Upper lobe of right lung (tissue), 1 donor: ENCODE results near the gene BID. TPM values are rescaled to one million over a fixed set of nuclear protein-coding genes. Genes with fewer than 3 reads are reported as not detected.

ENCODE experiments used
- ATAC-seq: fragments of 200-7000 bp; cut with Tn5 transposase; one replicate; pipeline ENCODE4 v1.9.1; 2020; ENCODE audit warnings: mild to moderate bottlenecking, moderate library complexity
- DNase-seq: peaks from one replicate; pipeline ENCODE4 v3.0.0-alpha.2; 2020
- H3K27ac ChIP-seq: fragments of 200-600 bp; one replicate; pipeline ENCODE4 v1.8.0; 2022
- H3K27me3 ChIP-seq: fragments of 200-600 bp; one replicate; pipeline ENCODE4 v1.8.0; 2022; ENCODE audit warnings: mild to moderate bottlenecking
- H3K36me3 ChIP-seq: fragments of 200-600 bp; one replicate; pipeline ENCODE4 v1.8.0; 2022
- H3K4me1 ChIP-seq: fragments of 200-600 bp; one replicate; pipeline ENCODE4 v1.8.0; 2022
- H3K4me3 ChIP-seq: fragments of 200-600 bp; one replicate; pipeline ENCODE4 v1.8.0; 2022; ENCODE audit warnings: mild to moderate bottlenecking
- H3K9me3 ChIP-seq: fragments of 200-600 bp; one replicate; pipeline ENCODE4 v1.8.0; 2022
- intact Hi-C: fragments of 100-400 bp; cut with DNase I; formaldehyde crosslinking; loops from one replicate; pipeline ENCODE4 v1.11.0; 2022
- total RNA-seq: library from RNA; stranded (reverse); fragmentation: NEBNext Ultra II Directional; extraction: Animal tissue kit (Norgen Biotek cat#: 25700); gene quantifications from one replicate; pipeline ENCODE4 v1.2.1, GENCODE V29; 2021
- TF ChIP-seq, protein P1 (sequence below): fragments of 200-600 bp; IDR thresholded peaks from one replicate; pipeline ENCODE4 v1.8.0; 2022; ENCODE audit warnings: antibody characterized with exemption
- donor health status: DM: no; HTN: yes; CAD: no; lungs with severe emphysema.

BID gene
- total RNA-seq, 1 donor from 2014 or later = 22.8 TPM

- TF ChIP-seq, protein P1, sequence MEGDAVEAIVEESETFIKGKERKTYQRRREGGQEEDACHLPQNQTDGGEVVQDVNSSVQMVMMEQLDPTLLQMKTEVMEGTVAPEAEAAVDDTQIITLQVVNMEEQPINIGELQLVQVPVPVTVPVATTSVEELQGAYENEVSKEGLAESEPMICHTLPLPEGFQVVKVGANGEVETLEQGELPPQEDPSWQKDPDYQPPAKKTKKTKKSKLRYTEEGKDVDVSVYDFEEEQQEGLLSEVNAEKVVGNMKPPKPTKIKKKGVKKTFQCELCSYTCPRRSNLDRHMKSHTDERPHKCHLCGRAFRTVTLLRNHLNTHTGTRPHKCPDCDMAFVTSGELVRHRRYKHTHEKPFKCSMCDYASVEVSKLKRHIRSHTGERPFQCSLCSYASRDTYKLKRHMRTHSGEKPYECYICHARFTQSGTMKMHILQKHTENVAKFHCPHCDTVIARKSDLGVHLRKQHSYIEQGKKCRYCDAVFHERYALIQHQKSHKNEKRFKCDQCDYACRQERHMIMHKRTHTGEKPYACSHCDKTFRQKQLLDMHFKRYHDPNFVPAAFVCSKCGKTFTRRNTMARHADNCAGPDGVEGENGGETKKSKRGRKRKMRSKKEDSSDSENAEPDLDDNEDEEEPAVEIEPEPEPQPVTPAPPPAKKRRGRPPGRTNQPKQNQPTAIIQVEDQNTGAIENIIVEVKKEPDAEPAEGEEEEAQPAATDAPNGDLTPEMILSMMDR = no peak
- ATAC-seq = no peak
- DNase-seq = no peak
- no peak overlapping the region for H3K27ac ChIP-seq
- peaks cover 40% of the 10 kb centered on the region for H3K36me3 ChIP-seq
- H3K27me3 ChIP-seq = no peaks in the 10 kb centered on the region
- no peaks in the 10 kb centered on the region for H3K9me3 ChIP-seq
- no peaks in the 10 kb centered on the region for H3K4me1 ChIP-seq
- no peak overlapping the region for H3K4me3 ChIP-seq
- intact Hi-C loops = no loop called here
Observed at GRCh38 chr22:17738386-17739128, 35.7 kb downstream of the BID start.

- Histone ChIP-seq H3K27ac (no peak overlapping the region), H3K4me1 (no peaks in the 10 kb centered on the region), H3K4me3 (no peak overlapping the region), H3K9me3 (no peaks in the 10 kb centered on the region), H3K36me3 (peaks cover 80% of the 10 kb centered on the region), H3K27me3 (no peaks in the 10 kb centered on the region)
- ATAC-seq (no peak), DNase-seq (no peak)
- TF ChIP-seq, protein P1 = no peak
- intact Hi-C loops = no loop called here
Observed at GRCh38 chr22:17734187-17734586, 40.1 kb downstream of the BID start.

DNA sequence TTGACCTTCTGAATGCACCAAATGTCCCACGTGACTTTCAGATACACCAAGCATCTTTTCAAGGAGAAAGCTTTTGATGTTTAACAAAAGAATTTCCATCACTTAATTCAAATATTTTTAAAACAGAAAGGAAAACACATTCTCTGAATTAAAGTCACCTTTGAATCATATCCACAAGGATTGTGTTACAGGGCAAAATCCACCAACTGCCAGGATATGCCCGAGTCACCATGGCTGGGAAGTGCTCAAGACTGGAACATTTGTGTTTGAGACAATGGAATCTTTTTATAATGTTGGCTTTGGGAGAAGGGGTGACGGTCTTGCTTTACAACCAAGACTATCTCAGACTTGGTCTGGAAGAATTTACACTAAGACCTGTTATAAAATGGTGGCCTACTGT lies 40.8 kb downstream of the BID start:
- DNase-seq = no peak
- H3K36me3 ChIP-seq = peaks cover 76% of the 10 kb centered on the region

GRCh38 chr22:17732251-17732854 lies 41.9 kb downstream of the BID start:
- Histone ChIP-seq H3K4me3 (no peak overlapping the region), H3K36me3 (peaks cover 79% of the 10 kb centered on the region), H3K27me3 (no peaks in the 10 kb centered on the region), H3K9me3 (no peaks in the 10 kb centered on the region), H3K27ac (no peak overlapping the region), H3K4me1 (no peaks in the 10 kb centered on the region)
- ATAC-seq (no peak), DNase-seq (no peak)
- TF ChIP-seq, protein P1 = no peak
- intact Hi-C loops = no loop called here

More for the DNA sequence above, 40.8 kb downstream of the BID start:
- H3K4me3 ChIP-seq = no peak overlapping the region
- TF ChIP-seq, protein P1 = no peak
- no peaks in the 10 kb centered on the region for H3K4me1 ChIP-seq
- H3K27me3 ChIP-seq = no peaks in the 10 kb centered on the region
- H3K27ac ChIP-seq = no peak overlapping the region
- no peak for ATAC-seq
- intact Hi-C loops = no loop called here
- no peaks in the 10 kb centered on the region for H3K9me3 ChIP-seq

DNA sequence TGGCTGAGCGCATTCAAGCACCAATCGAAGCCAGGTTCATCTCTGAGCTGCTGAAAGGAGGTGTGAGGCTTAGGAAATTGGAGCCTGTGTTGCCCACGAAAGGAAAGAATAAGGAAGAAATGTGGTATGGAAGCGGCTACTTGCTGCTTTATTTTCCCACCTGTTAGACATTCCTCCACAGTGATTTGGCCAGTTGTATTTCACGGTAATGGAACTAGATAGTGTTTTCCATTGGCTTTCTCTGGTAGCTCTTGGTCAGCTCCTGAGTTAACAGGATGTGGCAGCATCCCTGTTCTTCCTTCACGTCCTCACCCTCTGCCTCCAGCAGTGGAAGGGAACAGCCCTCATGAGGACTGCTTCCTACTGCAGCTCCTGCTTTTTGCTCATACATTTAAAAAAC lies 44.7 kb downstream of the BID start:
- Histone ChIP-seq H3K27me3 (no peaks in the 10 kb centered on the region), H3K36me3 (peaks cover 73% of the 10 kb centered on the region), H3K4me1 (peaks cover 5% of the 10 kb centered on the region), H3K9me3 (no peaks in the 10 kb centered on the region), H3K4me3 (no peak overlapping the region), H3K27ac (no peak overlapping the region)
- DNase-seq (no peak), ATAC-seq (no peak)
- intact Hi-C loops = no loop called here
- TF ChIP-seq, protein P1 = no peak
